A673 (cell line): ENCODE data around the gene SPRED2. TPM values are rescaled to one million over a fixed set of nuclear protein-coding genes. Genes with fewer than 3 reads are reported as not detected.
A peak's percentile ranks its signal among the peaks of the same experiment; 100 is the strongest.

Experiments
- Bru-seq: library from RNA; stranded (reverse); fragments of 400-500 nt; gene quantifications from one replicate; lab custom pipeline; 2021; lab: Mats Ljungman, UMichigan
- BruChase-seq, 2 experiments: library from RNA; stranded (reverse); fragments of 400-500 nt; gene quantifications; one replicate each; lab custom pipeline; 2021; lab: Mats Ljungman, UMichigan
- BruUV-seq: library from RNA; stranded (reverse); fragments of 400-500 nt; replicated peaks from 2 replicates; lab custom pipeline; 2021; lab: Mats Ljungman, UMichigan
- CTCF ChIA-PET: fragments of 300-600 bp; sonication (Branson Sonifier 250); formaldehyde crosslinking; loops from one replicate; lab custom pipeline; 2022; ENCODE audit warnings: antibody characterized with exemption; lab: Charles Lee
- POLR2A ChIA-PET: fragments of 300-600 bp; sonication (Branson Sonifier 250); formaldehyde crosslinking; loops from one replicate; lab custom pipeline; 2022; ENCODE audit warnings: antibody characterized with exemption; ENCODE audit not compliant: low non-redundant PET; lab: Charles Lee
- DNase-seq: peaks from one replicate; pipeline ENCODE4 v3.0.0-alpha.2; 2015; ENCODE audit warnings: low spot score
- H3K27ac ChIP-seq: fragments of 200-600 bp; sonication (generic); 2 replicates; pipeline ENCODE4 v1.5.1; 2016; ENCODE audit warnings: mixed run types, low read depth, mild to moderate bottlenecking, mixed read lengths, antibody characterized with exemption, low read length; ENCODE audit not compliant: poor library complexity, severe bottlenecking
- H3K27me3 ChIP-seq: fragments of 200-600 bp; sonication (generic); replicated peaks from 2 replicates; pipeline ENCODE4 v1.6.1; 2017; ENCODE audit warnings: mixed run types, low read depth, mild to moderate bottlenecking, mixed read lengths, antibody characterized with exemption, low read length; ENCODE audit not compliant: insufficient read depth, poor library complexity
- H3K36me3 ChIP-seq: fragments of 200-600 bp; sonication (generic); 2 replicates; pipeline ENCODE4 v1.6.1; 2016; ENCODE audit warnings: mixed run types, mild to moderate bottlenecking, mixed read lengths, antibody characterized with exemption, low read length; ENCODE audit not compliant: insufficient read depth, poor library complexity, severe bottlenecking
- H3K4me1 ChIP-seq: fragments of 200-600 bp; sonication (generic); 2 replicates; pipeline ENCODE4 v1.6.1; 2017; ENCODE audit warnings: mixed run types, mild to moderate bottlenecking, mixed read lengths, antibody characterized with exemption, low read length; ENCODE audit not compliant: insufficient read depth, poor library complexity, severe bottlenecking
- H3K4me3 ChIP-seq: fragments of 200-600 bp; sonication (generic); 2 replicates; pipeline ENCODE4 v1.5.1; 2016; ENCODE audit warnings: low read depth, mixed run types, mild to moderate bottlenecking, mixed read lengths, low read length; ENCODE audit not compliant: poor library complexity, severe bottlenecking
- H3K9me3 ChIP-seq: fragments of 200-600 bp; sonication (generic); 2 replicates; pipeline ENCODE4 v1.6.1; 2016; ENCODE audit warnings: mixed run types, low read depth, mild to moderate bottlenecking, mixed read lengths, antibody characterized with exemption, low read length; ENCODE audit not compliant: poor library complexity, severe bottlenecking
- EZH2 ChIP-seq: fragments of 200-600 bp; sonication (generic); IDR thresholded peaks from 2 replicates; pipeline ENCODE4 v1.6.1; 2017; ENCODE audit warnings: borderline replicate concordance, low read depth, mild to moderate bottlenecking, mixed read lengths, antibody characterized with exemption, low read length; ENCODE audit not compliant: poor library complexity, severe bottlenecking
- intact Hi-C: fragments of 100-400 bp; cut with micrococcal nuclease; formaldehyde crosslinking; loops from one replicate; pipeline ENCODE4 v1.10.0; 2022; ENCODE audit not compliant: unreplicated experiment
- long read RNA-seq: library from polyadenylated mRNA; stranded (forward); transcript quantifications from one replicate; pipeline ENCODE4 v2.0.0, GENCODE V29; 2022
- total RNA-seq: library from RNA; stranded (reverse); gene quantifications from 2 replicates; pipeline ENCODE4 v1.2.3, GENCODE V29; 2021
- TF ChIP-seq, protein P1 (sequence below): fragments of 300-800, 200-600 bp; sonication (generic); conservative IDR thresholded peaks from 2 replicates; pipeline ENCODE4 v1.5.1; 2017; ENCODE audit warnings: low read depth, mild to moderate bottlenecking, antibody characterized with exemption, low read length, moderate library complexity, mixed read lengths

SPRED2 gene, protein sequence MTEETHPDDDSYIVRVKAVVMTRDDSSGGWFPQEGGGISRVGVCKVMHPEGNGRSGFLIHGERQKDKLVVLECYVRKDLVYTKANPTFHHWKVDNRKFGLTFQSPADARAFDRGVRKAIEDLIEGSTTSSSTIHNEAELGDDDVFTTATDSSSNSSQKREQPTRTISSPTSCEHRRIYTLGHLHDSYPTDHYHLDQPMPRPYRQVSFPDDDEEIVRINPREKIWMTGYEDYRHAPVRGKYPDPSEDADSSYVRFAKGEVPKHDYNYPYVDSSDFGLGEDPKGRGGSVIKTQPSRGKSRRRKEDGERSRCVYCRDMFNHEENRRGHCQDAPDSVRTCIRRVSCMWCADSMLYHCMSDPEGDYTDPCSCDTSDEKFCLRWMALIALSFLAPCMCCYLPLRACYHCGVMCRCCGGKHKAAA
- total RNA-seq (79.4 and 81.0 TPM in 2 replicates), Bru-seq, nascent RNA (percentile 95 among the genes with signal in this experiment), BruChase-seq, experiment 1, labeled RNA remaining after a 2-hour chase (percentile 91 among the genes with signal in this experiment), BruChase-seq, experiment 2, labeled RNA remaining after a 6-hour chase (percentile 90 among the genes with signal in this experiment)
- long read RNA-seq, full-length matches to known transcripts, result 38 of 82 reads
- long read RNA-seq, partial matches to known transcripts, result 10 of 82 reads
- long read RNA-seq, other reads (novel, unspliced or antisense), result 34 of 82 reads

DNA sequence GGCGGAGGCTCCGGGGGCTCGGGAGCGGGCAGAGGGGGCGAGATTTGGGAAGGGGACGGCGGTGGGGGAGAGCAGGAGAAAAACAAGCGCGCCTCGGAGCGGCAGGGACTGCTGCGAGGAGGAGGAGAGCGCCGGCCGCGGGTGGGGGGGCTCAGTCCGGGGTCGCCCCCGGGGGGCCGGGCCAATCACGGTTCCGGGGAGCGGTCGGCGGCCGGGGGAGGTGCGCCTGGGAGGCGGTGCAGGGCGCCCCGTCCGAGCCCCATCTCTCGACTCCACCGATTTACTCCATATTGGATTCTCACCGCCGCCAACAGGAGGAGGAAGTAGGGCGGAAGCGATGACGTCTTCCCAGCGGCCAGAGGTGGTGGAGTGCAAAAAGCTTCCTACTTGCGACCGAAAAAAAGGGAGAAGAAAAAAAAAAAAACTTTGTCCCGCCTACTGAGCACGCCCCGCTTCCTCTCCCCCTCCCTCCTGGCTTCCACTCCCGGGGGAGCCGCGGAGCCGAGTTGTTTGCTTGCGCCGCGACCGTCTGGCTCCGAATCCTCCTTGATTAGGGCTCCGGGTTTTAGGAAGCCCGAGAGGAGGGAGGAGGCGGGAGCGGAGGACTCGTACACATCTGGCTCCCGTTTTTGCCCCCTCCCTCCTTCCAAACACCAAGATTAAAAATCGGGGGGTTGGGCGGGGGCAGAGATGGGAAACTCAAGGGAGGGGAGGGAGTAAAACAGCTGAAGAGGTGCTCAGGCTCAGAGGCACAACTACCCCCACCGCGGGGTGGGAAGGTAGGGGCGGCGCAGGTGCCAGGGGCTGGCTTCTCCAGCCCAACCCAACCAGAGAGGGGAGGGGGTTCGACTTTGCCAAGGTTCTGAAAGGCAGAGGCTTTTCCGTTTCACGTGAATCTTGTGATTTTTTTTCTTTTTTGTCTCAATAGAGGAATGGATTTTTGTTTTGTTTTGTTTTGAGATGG lies at the start of gene SPRED2:
SPRED2 (minus strand) TSS at position 373 of the 964 bp plus-strand sequence. CDS start 612 bp downstream, outside the sequence.
- no peaks in the 10 kb centered on the region for H3K36me3 ChIP-seq
- no TSS peak for BruUV-seq
- H3K9me3 ChIP-seq, result no peaks in the 10 kb centered on the region
- peak; percentile 99 for DNase-seq
- peak within 1 kb of the TSS; percentile 97 for H3K4me3 ChIP-seq
- no peak for TF ChIP-seq EZH2
- TF ChIP-seq, protein P1, sequence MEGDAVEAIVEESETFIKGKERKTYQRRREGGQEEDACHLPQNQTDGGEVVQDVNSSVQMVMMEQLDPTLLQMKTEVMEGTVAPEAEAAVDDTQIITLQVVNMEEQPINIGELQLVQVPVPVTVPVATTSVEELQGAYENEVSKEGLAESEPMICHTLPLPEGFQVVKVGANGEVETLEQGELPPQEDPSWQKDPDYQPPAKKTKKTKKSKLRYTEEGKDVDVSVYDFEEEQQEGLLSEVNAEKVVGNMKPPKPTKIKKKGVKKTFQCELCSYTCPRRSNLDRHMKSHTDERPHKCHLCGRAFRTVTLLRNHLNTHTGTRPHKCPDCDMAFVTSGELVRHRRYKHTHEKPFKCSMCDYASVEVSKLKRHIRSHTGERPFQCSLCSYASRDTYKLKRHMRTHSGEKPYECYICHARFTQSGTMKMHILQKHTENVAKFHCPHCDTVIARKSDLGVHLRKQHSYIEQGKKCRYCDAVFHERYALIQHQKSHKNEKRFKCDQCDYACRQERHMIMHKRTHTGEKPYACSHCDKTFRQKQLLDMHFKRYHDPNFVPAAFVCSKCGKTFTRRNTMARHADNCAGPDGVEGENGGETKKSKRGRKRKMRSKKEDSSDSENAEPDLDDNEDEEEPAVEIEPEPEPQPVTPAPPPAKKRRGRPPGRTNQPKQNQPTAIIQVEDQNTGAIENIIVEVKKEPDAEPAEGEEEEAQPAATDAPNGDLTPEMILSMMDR, result no peak
- intact Hi-C loops, result loop anchor here (5.0 kb wide), 2 partner anchors 65 to 80 kb away; no protein-coding TSS in a partner anchor
- ChIA-PET CTCF (no interaction called here), POLR2A (interaction anchor here (0.6 to 0.7 kb wide), 3 partner anchors 12 to 780 kb away, joined by 3 to 6 read pairs (median 3); no protein-coding TSS in a partner anchor)
- H3K27me3 ChIP-seq, result no peaks in the 10 kb centered on the region
- peaks cover 20% of the 10 kb centered on the region for H3K4me1 ChIP-seq
- peak within 1 kb of the TSS; percentile 96 for H3K27ac ChIP-seq

- Histone ChIP-seq H3K27me3 (no peaks in the 10 kb centered on the region), H3K4me3 (no peak overlapping the region), H3K9me3 (no peaks in the 10 kb centered on the region), H3K4me1 (no peaks in the 10 kb centered on the region), H3K27ac (no peak overlapping the region), H3K36me3 (no peaks in the 10 kb centered on the region)
- ChIA-PET CTCF (no interaction called here), POLR2A (interaction anchor here (0.6 kb wide), 1 partner anchor 331 kb away, joined by 3 read pairs; no protein-coding TSS in a partner anchor)
- BruUV-seq, result no TSS peak
- no peak for TF ChIP-seq EZH2
- TF ChIP-seq, protein P1, result no peak
- no peak for DNase-seq
- intact Hi-C loops, result no loop called here
Observed at GRCh38 chr2:65481961-65482360, 49.6 kb upstream of the SPRED2 start.

- Histone ChIP-seq H3K27me3 (no peaks in the 10 kb centered on the region), H3K4me1 (no peaks in the 10 kb centered on the region), H3K27ac (no peak overlapping the region), H3K9me3 (peaks cover 9% of the 10 kb centered on the region), H3K4me3 (no peak overlapping the region), H3K36me3 (no peaks in the 10 kb centered on the region)
- ChIA-PET CTCF (no interaction called here), POLR2A (no interaction called here)
- TF ChIP-seq, protein P1, result no peak
- intact Hi-C loops, result no loop called here
- BruUV-seq, result no TSS peak
- no peak for DNase-seq
Observed at GRCh38 chr2:65479524-65479923, 47.1 kb upstream of the SPRED2 start.
